RWPE1 (cell line): Measurements from ENCODE around the gene RNF4.
"Not testable (repeated sequence)": the region's sequence is repeated elsewhere in the genome, so short reads cannot be mapped to it uniquely, and the experiment has no call there.

Source experiments
- CTCF ChIA-PET: fragments of 350-600 bp; sonication (Branson Sonifier 250); formaldehyde crosslinking; extraction: SDS; loops from one replicate; lab custom pipeline; 2021; lab: Yijun Ruan, JAX
- POLR2A ChIA-PET: fragments of 400-600 bp; formaldehyde crosslinking; extraction: SDS; loops from one replicate; lab custom pipeline; 2020; ENCODE audit warnings: antibody characterized with exemption; ENCODE audit not compliant: low non-redundant PET; lab: Yijun Ruan, JAX
- DNase-seq: peaks from one replicate; pipeline ENCODE4 v3.0.0; 2012; ENCODE audit warnings: low spot score
- H3K27ac ChIP-seq: fragments of 450-650 bp; 2 replicates; pipeline ENCODE4 v1.5.1; 2017
- CTCF ChIP-seq: fragments of 450-650 bp; conservative IDR thresholded peaks from 2 replicates; pipeline ENCODE4 v1.5.1; 2017; ENCODE audit warnings: low read depth, mild to moderate bottlenecking

RNF4 gene

GRCh38 chr4:2510351-2511259 is 41.7 kb downstream of the RNF4 start:
- POLR2A ChIA-PET = no interaction called here
- no peak overlapping the region for H3K27ac ChIP-seq
- DNase-seq = no peak
- CTCF ChIA-PET = no interaction called here
- TF ChIP-seq CTCF = no peak

GRCh38 chr4:2511645-2512131 is 42.8 kb downstream of the RNF4 start:
- CTCF ChIA-PET = no interaction called here
- POLR2A ChIA-PET = no interaction called here
- no peak for DNase-seq
- no peak for TF ChIP-seq CTCF
- peak overlapping the region; percentile 2; the same call in 1 of the 2 replicates for H3K27ac ChIP-seq

- ChIA-PET CTCF (no interaction called here), POLR2A (no interaction called here)
- TF ChIP-seq CTCF = no peak
- H3K27ac ChIP-seq = no peak overlapping the region
- DNase-seq = no peak
Measured at GRCh38 chr4:2512396-2513135, 43.7 kb downstream of the RNF4 start.

- H3K27ac ChIP-seq, DNase-seq, CTCF ChIA-PET, POLR2A ChIA-PET: not testable (repeated sequence)
Measured at GRCh38 chr4:2514193-2514592, 45.3 kb downstream of the RNF4 start.

- DNase-seq, H3K27ac ChIP-seq, CTCF ChIA-PET, POLR2A ChIA-PET: not testable (repeated sequence)
Measured at GRCh38 chr4:2514944-2515343, 46.0 kb downstream of the RNF4 start.

- no peak for TF ChIP-seq CTCF
- H3K27ac ChIP-seq = peak overlapping the region; percentile 58
- ChIA-PET POLR2A (no interaction called here), CTCF (interaction anchor here (0.6 kb wide), 1 partner anchor 40 kb away, joined by 3 read pairs; no protein-coding TSS in a partner anchor)
- DNase-seq = no peak
Measured at GRCh38 chr4:2515830-2516550, 47.1 kb downstream of the RNF4 start.

GRCh38 chr4:2516635-2517034 is 47.7 kb downstream of the RNF4 start:
- no peak for TF ChIP-seq CTCF
- ChIA-PET POLR2A (no interaction called here), CTCF (interaction anchor here (0.6 kb wide), 1 partner anchor 39 kb away, joined by 3 read pairs; no protein-coding TSS in a partner anchor)
- peak overlapping the region; percentile 58 for H3K27ac ChIP-seq
- DNase-seq = no peak
